Thyroid gland (tissue), 4 donors: ENCODE measurements around the gene PRELID2. TPM values are rescaled to one million over a fixed set of nuclear protein-coding genes. Genes with fewer than 3 reads are reported as not detected.
A peak's percentile ranks its signal among the peaks of the same experiment; 100 is the strongest.

ENCODE experiments used
- DNase-seq, 2 donors: peaks; one replicate each; pipeline ENCODE4 v3.0.0-alpha.2; 2019
- H3K27ac ChIP-seq, 3 donors: fragments of 200-600 bp; sonication (generic); 1 replicate in 2 of 3; 2 replicates in 1 of 3; pipeline ENCODE4 v1.5.1; 2016 to 2019; ENCODE audit warnings: mild to moderate bottlenecking in 1 of 3, moderate library complexity in 1 of 3
- H3K27me3 ChIP-seq: fragments of 200-600 bp; sonication (generic); one replicate; pipeline ENCODE4 v1.5.1; 2019
- H3K36me3 ChIP-seq, 2 donors: fragments of 200-600 bp; sonication (generic); one replicate each; pipeline ENCODE4 v1.5.1; 2016 to 2019
- H3K4me1 ChIP-seq, 2 donors: fragments of 200-600 bp; sonication (generic); one replicate each; pipeline ENCODE4 v1.5.1; 2017 to 2019
- H3K4me3 ChIP-seq, 3 donors: fragments of 200-600 bp; sonication (generic); replicated peaks in 1 of 3; 1 replicate in 2 of 3; 2 replicates in 1 of 3; pipeline ENCODE4 v1.5.1; 2016; ENCODE audit warnings: mild to moderate bottlenecking in 1 of 3
- H3K9me3 ChIP-seq: fragments of 200-600 bp; sonication (generic); one replicate; pipeline ENCODE4 v1.5.1; 2017
- POLR2A ChIP-seq, 2 donors: fragments of 450-650 bp; IDR thresholded peaks; one replicate each; pipeline ENCODE4 v1.6.1; 2017; ENCODE audit warnings: antibody characterized with exemption in 2 of 2, mild to moderate bottlenecking in 2 of 2, moderate library complexity in 1 of 2
- WGBS, 2 donors: methylation state at CpG; one replicate each; pipeline ENCODE4 v1.1.5; 2017; 5-methylcytosine and 5-hydroxymethylcytosine counted together
- intact Hi-C: fragments of 100-400 bp; cut with DNase I; formaldehyde crosslinking; loops from one replicate; pipeline ENCODE4 v1.15.1; 2023
- total RNA-seq, 4 donors: library from RNA; depleted of rRNA; stranded (reverse); fragments of >200 nt; gene quantifications; one replicate each; pipeline ENCODE4 v1.2.3, GENCODE V29; 2016
- TF ChIP-seq, protein P1 (sequence below), 6 experiments: fragments of 200-600 bp in 3 of 6; fragments of 450-650 bp in 3 of 6; sonication (generic) in 3 of 6; IDR thresholded peaks; one replicate each; pipeline ENCODE4 v1.5.1; 2016 to 2019; ENCODE audit warnings: antibody characterized with exemption in 6 of 6, mild to moderate bottlenecking in 2 of 6, inconsistent platforms in 1 of 6, moderate library complexity in 1 of 6

The PRELID2 gene
- total RNA-seq, 4 donors from 2014 or later = 11.5 to 27.9 (median 21.4) TPM

DNA sequence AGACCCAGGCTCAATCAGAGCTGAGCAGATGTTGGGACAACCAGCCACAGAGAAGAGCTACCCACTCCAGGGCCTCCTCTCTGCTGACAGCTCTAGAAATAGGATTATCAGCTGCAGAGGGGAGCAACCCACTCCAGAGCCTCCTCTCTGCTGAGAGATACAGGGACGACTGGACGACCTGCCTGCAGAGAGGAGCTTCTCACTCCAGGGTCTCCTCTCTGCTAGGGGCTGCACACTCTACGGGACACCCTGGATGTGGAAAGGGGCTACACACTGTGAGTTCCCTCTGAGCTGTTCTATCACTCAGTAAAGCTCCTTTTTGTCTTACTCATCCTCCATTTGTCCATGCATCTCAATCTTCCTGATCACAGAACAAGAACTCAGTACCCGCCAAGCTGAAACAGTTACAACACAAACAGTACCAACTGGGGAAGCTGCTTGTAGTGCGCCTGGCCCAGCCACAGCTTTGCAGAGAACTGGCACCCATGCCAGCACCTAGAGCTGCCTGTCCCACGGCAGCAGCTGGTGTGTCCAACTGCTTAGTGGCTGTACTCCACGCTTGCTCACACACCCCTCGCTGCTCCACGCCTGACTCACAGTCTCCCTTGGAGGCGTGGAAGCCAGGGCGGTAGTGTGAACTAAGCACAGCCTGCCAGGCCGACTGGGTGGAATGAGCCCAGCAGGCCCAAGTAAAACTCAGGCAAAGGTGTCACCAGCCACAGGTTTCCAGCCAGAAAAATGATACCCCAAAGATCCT is 56.8 kb downstream of the PRELID2 start:
- TF ChIP-seq, protein P1, sequence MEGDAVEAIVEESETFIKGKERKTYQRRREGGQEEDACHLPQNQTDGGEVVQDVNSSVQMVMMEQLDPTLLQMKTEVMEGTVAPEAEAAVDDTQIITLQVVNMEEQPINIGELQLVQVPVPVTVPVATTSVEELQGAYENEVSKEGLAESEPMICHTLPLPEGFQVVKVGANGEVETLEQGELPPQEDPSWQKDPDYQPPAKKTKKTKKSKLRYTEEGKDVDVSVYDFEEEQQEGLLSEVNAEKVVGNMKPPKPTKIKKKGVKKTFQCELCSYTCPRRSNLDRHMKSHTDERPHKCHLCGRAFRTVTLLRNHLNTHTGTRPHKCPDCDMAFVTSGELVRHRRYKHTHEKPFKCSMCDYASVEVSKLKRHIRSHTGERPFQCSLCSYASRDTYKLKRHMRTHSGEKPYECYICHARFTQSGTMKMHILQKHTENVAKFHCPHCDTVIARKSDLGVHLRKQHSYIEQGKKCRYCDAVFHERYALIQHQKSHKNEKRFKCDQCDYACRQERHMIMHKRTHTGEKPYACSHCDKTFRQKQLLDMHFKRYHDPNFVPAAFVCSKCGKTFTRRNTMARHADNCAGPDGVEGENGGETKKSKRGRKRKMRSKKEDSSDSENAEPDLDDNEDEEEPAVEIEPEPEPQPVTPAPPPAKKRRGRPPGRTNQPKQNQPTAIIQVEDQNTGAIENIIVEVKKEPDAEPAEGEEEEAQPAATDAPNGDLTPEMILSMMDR (IDR thresholded peaks at IDR 0.05) = no peak
- TF ChIP-seq POLR2A (IDR thresholded peaks at IDR 0.05) = no peak
- DNase-seq = no peak
- Histone ChIP-seq H3K9me3 (no peaks in the 10 kb centered on the region), H3K27me3 (no peaks in the 10 kb centered on the region), H3K36me3 (peaks cover 0 to 4% of the 10 kb centered on the region in 2 donors), H3K4me1 (no peaks in the 10 kb centered on the region), H3K4me3 (no peak overlapping the region), H3K27ac (no peak overlapping the region)
- intact Hi-C loops = no loop called here
- 91 to 96% methylated on average over 11 to 12 of the region's 12 CpGs for WGBS, 2 donors

DNA sequence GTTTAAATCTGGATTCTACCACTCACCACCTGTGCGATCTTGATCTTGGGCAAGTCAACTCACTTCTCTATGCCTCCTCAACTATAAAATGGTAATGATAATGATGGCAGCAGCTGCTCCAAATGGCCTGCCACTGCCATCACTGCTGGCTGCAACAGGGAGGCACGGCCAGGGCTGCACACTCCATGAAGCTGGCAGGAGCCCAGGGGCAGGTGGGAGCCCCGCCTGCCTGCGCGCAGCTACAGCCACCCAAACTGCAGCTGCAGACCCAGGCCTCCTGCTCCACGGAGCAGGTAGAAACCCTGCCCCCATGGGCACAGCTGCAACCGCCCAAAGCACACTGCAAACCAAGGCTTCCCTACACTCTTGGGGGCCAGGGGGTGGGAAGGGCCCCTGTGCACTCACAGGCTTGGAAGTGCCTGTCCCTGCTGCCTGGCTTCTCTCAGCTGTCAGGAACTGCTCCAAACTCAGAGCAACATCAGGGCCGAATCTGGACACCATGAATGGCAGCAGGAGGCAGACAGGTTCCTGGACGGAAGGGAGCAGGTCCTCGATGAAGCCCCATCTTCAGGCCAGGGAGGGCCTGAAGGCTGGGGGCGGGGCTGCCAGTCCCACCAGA is 57.6 kb downstream of the PRELID2 start:
- Histone ChIP-seq H3K9me3 (no peaks in the 10 kb centered on the region), H3K36me3 (no peaks in the 10 kb centered on the region), H3K27ac (no peak overlapping the region), H3K27me3 (no peaks in the 10 kb centered on the region), H3K4me1 (no peaks in the 10 kb centered on the region), H3K4me3 (no peak overlapping the region)
- TF ChIP-seq POLR2A (IDR thresholded peaks at IDR 0.05) = no peak
- TF ChIP-seq, protein P1 (IDR thresholded peaks at IDR 0.05) = no peak
- no peak for DNase-seq
- intact Hi-C loops = no loop called here
- WGBS, 2 donors = 95 to 98% methylated on average over 8 to 10 of the region's 11 CpGs

DNA sequence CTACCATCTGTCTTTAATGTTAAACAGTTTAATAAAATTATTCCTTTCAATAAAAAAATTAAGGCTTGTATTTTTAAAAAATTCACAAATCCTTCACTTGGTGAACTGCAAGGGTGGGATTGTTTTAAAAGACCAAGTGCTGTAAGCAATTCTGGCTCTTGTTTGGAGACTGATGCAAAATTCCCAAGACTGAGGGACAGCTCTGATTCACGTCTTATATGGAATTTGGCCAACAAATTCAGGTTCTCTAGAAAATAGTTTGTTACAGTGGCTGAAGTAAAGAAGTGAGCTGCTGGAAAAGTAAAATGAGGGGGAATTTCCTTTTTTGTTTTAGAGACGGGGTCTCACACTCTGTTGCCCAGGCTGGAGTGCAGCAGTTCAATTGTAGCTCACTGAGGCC is 58.3 kb downstream of the PRELID2 start:
- Histone ChIP-seq H3K36me3 (no peaks in the 10 kb centered on the region), H3K9me3 (no peaks in the 10 kb centered on the region), H3K4me1 (no peaks in the 10 kb centered on the region), H3K4me3 (no peak overlapping the region), H3K27me3 (no peaks in the 10 kb centered on the region), H3K27ac (no peak overlapping the region)
- no peak for TF ChIP-seq POLR2A (IDR thresholded peaks at IDR 0.05)
- TF ChIP-seq, protein P1 (IDR thresholded peaks at IDR 0.05) = no peak
- 77 to 85% methylated on average over 2 of the region's 2 CpGs for WGBS, 2 donors
- intact Hi-C loops = no loop called here
- DNase-seq = no peak

DNA sequence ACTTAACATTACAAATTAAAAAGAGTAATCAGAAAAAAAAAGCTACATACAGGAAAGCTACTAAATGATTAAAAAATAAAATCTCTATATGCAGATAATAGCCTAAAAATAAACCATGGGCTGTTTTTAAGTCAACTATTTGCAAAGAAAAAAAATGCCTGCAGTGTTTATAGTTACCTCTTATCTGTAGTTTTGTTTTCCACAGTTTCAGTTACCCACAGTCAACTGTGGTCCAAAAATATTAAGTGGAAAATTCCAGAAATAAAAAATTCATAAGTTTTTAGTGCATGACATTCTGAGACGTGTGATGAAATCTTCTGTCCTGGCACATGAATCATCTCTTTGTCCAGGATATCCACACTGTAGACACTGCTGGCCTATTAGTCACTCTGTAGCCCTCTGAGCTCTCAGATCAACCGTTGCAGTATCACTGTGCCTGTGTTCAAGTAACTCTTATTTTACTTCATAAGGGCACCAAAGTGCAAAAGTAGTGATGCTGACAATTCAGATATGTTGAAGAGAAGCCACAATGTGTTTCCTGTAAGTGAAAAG is 59.2 kb downstream of the PRELID2 start:
- no peak for TF ChIP-seq POLR2A (IDR thresholded peaks at IDR 0.05)
- TF ChIP-seq, protein P1 (IDR thresholded peaks at IDR 0.05) = no peak
- 52 to 64% methylated on average over 2 of the region's 2 CpGs for WGBS, 2 donors
- Histone ChIP-seq H3K4me3 (no peak overlapping the region), H3K27me3 (no peaks in the 10 kb centered on the region), H3K27ac (peak overlapping the region in 1 of 3 donors; percentile 6), H3K4me1 (no peaks in the 10 kb centered on the region), H3K36me3 (no peaks in the 10 kb centered on the region), H3K9me3 (no peaks in the 10 kb centered on the region)
- intact Hi-C loops = no loop called here
- DNase-seq = no peak

DNA sequence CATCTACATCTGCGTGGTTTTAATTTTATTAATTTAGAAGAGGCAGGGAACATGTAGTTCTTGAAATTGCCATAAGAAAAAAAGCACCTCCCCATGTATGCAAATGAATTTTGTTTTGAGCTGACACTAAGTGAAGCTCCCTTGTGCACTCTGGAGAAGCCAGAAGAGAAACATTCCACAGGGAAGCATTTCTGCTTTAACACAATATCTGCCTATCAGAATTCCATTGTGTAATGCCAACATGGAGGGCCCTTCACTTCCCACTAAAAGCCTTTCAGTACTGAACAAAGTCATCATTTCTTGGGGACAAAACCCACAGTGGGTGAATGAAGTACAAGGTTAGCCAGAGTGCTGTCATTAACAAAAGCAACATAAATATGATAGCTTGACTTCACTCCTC is 59.7 kb downstream of the PRELID2 start:
- H3K27me3 ChIP-seq = no peaks in the 10 kb centered on the region
- no peak for DNase-seq
- no peak overlapping the region for H3K4me3 ChIP-seq
- no peaks in the 10 kb centered on the region for H3K36me3 ChIP-seq
- peak overlapping the region in 1 of 3 donors; percentile 6 for H3K27ac ChIP-seq
- intact Hi-C loops = no loop called here
- no peaks in the 10 kb centered on the region for H3K4me1 ChIP-seq
- WGBS, 2 donors = 80 to 91% methylated on average over 1 of the region's 1 CpG
- H3K9me3 ChIP-seq = no peaks in the 10 kb centered on the region
- TF ChIP-seq, protein P1 (IDR thresholded peaks at IDR 0.05) = no peak
- TF ChIP-seq POLR2A (IDR thresholded peaks at IDR 0.05) = no peak
